Measurements from ENCODE around the gene MYORG.

The MYORG gene

DNA sequence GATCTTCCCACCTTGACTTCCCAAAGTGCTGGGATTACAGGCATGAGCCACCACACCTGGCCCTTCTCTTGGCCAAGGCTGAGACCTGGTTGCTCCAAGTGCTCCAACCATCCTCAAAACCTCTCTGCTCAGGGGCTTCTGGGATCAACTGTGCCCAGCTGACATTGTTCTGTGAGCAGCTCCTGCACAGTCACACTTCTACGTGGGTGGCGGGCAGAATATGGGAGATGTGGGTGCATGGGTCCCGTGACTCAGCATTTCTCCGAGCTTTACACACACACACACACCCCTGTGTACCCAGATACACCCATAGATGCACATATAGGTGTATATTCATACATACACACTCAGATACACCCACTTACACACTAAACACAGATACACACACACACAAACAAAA is 10.5 kb upstream of the MYORG start:
- H3K4me1 ChIP-seq (ENCODE audit: insufficient read depth, low read length): no peaks in the 10 kb centered on the region
- TF ChIP-seq, protein P1, sequence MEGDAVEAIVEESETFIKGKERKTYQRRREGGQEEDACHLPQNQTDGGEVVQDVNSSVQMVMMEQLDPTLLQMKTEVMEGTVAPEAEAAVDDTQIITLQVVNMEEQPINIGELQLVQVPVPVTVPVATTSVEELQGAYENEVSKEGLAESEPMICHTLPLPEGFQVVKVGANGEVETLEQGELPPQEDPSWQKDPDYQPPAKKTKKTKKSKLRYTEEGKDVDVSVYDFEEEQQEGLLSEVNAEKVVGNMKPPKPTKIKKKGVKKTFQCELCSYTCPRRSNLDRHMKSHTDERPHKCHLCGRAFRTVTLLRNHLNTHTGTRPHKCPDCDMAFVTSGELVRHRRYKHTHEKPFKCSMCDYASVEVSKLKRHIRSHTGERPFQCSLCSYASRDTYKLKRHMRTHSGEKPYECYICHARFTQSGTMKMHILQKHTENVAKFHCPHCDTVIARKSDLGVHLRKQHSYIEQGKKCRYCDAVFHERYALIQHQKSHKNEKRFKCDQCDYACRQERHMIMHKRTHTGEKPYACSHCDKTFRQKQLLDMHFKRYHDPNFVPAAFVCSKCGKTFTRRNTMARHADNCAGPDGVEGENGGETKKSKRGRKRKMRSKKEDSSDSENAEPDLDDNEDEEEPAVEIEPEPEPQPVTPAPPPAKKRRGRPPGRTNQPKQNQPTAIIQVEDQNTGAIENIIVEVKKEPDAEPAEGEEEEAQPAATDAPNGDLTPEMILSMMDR (IDR thresholded peaks at IDR 0.05; ENCODE audit: borderline replicate concordance, extremely low read depth, low read length, poor library complexity, severe bottlenecking): no peak
- TF ChIP-seq EZH2 (IDR thresholded peaks at IDR 0.05; ENCODE audit: borderline replicate concordance, low read depth, low read length, severe bottlenecking): no peak
- H3K4me3 ChIP-seq (ENCODE audit: low read depth in 1 of 2, low read length in 2 of 2): no peak overlapping the region
- no peaks in the 10 kb centered on the region for H3K36me3 ChIP-seq (ENCODE audit: insufficient read depth, low read length)
- no peak overlapping the region for H3K4me2 ChIP-seq (ENCODE audit: insufficient read depth, low read length)
- no peak for ATAC-seq (ENCODE audit: insufficient read depth, low read depth)
- no peak overlapping the region for H3K27ac ChIP-seq (ENCODE audit: low read length)
- H3K9ac ChIP-seq (ENCODE audit: low read depth, low read length): no peak overlapping the region
- H4K20me1 ChIP-seq (ENCODE audit: insufficient read depth, low read length): no peaks in the 10 kb centered on the region
- no peak for DNase-seq
- no peaks in the 10 kb centered on the region for H3K27me3 ChIP-seq (ENCODE audit: insufficient read depth, low read length, poor library complexity)
- no peaks in the 10 kb centered on the region for H3K79me2 ChIP-seq (ENCODE audit: insufficient read depth, low read length)
- no peak overlapping the region for H2AFZ ChIP-seq (ENCODE audit: low read depth, low read length)
- H3K9me3 ChIP-seq (ENCODE audit: insufficient read depth, low read length, severe bottlenecking): no peaks in the 10 kb centered on the region

DNA sequence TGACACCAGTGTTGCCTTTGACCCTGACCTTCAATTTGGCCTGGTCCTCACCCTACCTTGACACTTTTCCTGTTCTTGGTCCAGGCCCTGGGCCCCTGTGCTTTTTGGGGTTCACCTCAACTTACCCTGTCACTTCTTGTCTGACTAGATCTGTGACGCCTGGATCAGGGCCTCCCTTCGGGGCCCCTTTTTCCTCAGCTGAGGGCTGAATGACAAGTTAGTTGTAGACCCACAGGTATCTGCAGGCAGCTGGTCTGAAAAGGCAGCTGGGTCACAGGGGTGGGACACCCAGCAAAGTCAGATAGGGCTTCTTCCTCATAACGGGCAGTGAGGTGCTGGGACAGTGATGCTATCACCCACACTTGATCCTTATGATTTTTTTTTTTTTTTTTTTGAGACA is 10.0 kb upstream of the MYORG start:
- no peaks in the 10 kb centered on the region for H3K27me3 ChIP-seq (ENCODE audit: insufficient read depth, low read length, poor library complexity)
- no peak for DNase-seq
- H3K79me2 ChIP-seq (ENCODE audit: insufficient read depth, low read length): no peaks in the 10 kb centered on the region
- H3K36me3 ChIP-seq (ENCODE audit: insufficient read depth, low read length): no peaks in the 10 kb centered on the region
- TF ChIP-seq, protein P1 (IDR thresholded peaks at IDR 0.05; ENCODE audit: borderline replicate concordance, extremely low read depth, low read length, poor library complexity, severe bottlenecking): no peak
- no peak for TF ChIP-seq EZH2 (IDR thresholded peaks at IDR 0.05; ENCODE audit: borderline replicate concordance, low read depth, low read length, severe bottlenecking)
- no peak overlapping the region for H3K4me2 ChIP-seq (ENCODE audit: insufficient read depth, low read length)
- ATAC-seq (ENCODE audit: insufficient read depth, low read depth): no peak
- H3K4me3 ChIP-seq (ENCODE audit: low read depth in 1 of 2, low read length in 2 of 2): no peak overlapping the region
- H3K27ac ChIP-seq (ENCODE audit: low read length): no peak overlapping the region
- H2AFZ ChIP-seq (ENCODE audit: low read depth, low read length): no peak overlapping the region
- no peak overlapping the region for H3K9ac ChIP-seq (ENCODE audit: low read depth, low read length)
- no peaks in the 10 kb centered on the region for H3K4me1 ChIP-seq (ENCODE audit: insufficient read depth, low read length)
- no peaks in the 10 kb centered on the region for H4K20me1 ChIP-seq (ENCODE audit: insufficient read depth, low read length)
- no peaks in the 10 kb centered on the region for H3K9me3 ChIP-seq (ENCODE audit: insufficient read depth, low read length, severe bottlenecking)

DNA sequence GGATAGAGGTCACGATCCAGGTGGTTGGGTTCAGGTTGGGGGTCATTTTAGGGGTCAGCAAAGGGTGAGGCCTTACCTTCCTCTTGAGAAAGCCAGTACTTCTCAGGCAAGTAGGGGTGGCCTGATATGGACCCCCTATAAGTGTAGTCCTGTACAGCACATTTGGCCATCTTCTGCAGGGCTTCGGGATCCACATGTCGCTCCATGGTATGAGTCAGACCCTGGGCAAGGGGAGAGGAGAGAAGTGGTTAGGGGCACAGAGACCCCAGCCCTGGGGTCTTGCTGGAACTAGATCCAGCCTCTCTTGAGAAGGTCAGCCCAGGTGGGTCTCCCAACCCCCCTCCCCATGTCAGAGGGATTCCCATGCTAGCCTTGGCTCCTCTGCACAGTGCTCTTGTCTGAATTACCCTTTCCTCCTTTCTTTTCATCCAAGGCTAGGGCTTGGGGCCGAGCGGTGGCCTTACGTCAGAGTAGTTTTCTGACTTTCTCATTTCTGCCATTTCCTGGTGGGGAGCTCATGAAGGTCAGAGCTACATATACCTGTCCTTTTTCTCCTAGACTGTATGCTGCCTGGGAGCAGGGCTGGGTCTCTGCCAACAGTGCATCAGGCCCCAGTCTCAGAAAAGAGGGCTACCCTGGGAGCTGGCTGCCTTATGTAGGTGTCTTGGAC is 9.0 kb upstream of the MYORG start:
- ATAC-seq (ENCODE audit: insufficient read depth, low read depth): no peak
- H3K27me3 ChIP-seq (ENCODE audit: insufficient read depth, low read length, poor library complexity): no peaks in the 10 kb centered on the region

More for the DNA sequence above, 9.0 kb upstream of the MYORG start:
- Histone ChIP-seq H2AFZ (ENCODE audit: low read depth, low read length) (no peak overlapping the region), H3K27ac (ENCODE audit: low read length) (no peak overlapping the region), H3K79me2 (ENCODE audit: insufficient read depth, low read length) (no peaks in the 10 kb centered on the region), H3K4me1 (ENCODE audit: insufficient read depth, low read length) (no peaks in the 10 kb centered on the region), H4K20me1 (ENCODE audit: insufficient read depth, low read length) (no peaks in the 10 kb centered on the region), H3K36me3 (ENCODE audit: insufficient read depth, low read length) (no peaks in the 10 kb centered on the region), H3K4me2 (ENCODE audit: insufficient read depth, low read length) (no peak overlapping the region), H3K9me3 (ENCODE audit: insufficient read depth, low read length, severe bottlenecking) (no peaks in the 10 kb centered on the region), H3K4me3 (ENCODE audit: low read depth in 1 of 2, low read length in 2 of 2) (no peak overlapping the region), H3K9ac (ENCODE audit: low read depth, low read length) (no peak overlapping the region)
- DNase-seq: no peak
- TF ChIP-seq, protein P1 (IDR thresholded peaks at IDR 0.05; ENCODE audit: borderline replicate concordance, extremely low read depth, low read length, poor library complexity, severe bottlenecking): no peak
- TF ChIP-seq EZH2 (IDR thresholded peaks at IDR 0.05; ENCODE audit: borderline replicate concordance, low read depth, low read length, severe bottlenecking): no peak
